ENCODE data around the gene UPK1B. TPM values are rescaled to one million over a fixed set of nuclear protein-coding genes. Genes with fewer than 3 reads are reported as not detected.

The UPK1B gene
- total and polyA plus RNA-seq, 9 of the 15 experiments (the other 6 are each of a cell fraction or from before 2014, with no cell fraction given): 0.22 to 1.2 (median 0.51) TPM

- no peak for TF ChIP-seq ETS2 (tag; IDR thresholded peaks at IDR 0.05; ENCODE audit: borderline replicate concordance, poor library complexity, severe bottlenecking)
- TF ChIP-seq GATAD2A (IDR thresholded peaks at IDR 0.05): no peak
Measured at GRCh38 chr3:119184111-119184510, 10.7 kb downstream of the UPK1B start (continued).

DNA sequence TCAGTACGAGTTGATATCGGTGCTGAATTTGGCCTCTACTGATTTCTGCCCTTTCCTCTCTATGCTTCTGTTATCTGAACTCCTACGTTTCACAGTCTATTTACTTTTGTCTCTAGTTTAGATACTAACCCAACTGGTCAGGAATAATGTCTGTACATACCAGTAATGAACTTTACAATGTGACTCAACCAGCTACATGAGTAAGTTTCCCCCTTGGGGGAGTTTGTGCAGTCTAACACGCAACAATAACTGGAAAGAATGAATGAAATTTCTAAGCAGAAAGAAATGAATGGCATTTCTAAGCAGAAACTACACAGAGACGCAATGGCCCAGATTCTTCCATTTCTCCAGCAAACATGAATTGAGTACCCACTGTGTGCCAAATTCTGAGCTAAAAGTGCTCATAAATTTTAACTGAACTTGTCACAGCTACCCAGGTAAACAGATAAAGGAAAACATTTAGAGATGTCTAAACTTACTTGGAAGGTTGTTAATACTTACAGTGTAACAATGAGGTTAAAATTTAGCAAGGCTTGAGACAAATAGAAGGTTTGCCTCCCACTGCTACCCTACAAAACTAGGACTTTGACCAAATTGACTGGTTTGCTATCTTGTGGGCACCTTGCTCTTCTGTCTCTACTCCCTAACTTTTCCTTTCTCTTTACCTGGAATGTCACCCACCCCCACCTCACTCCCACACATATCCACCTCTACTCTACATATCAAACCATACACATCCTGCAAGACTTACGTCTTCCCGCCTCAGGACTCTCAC is 11.6 kb downstream of the UPK1B start:
- H3K4me1 ChIP-seq (replicated peaks in 1 of 2; ENCODE audit: control insufficient read depth in 2 of 2, insufficient read depth in 2 of 2, low read length in 2 of 2): no peaks in the 10 kb centered on the region
- in situ Hi-C loops (cut with MboI) (no loop called here), intact Hi-C loops (cut with micrococcal nuclease) (no loop called here)
- H2AFZ ChIP-seq (ENCODE audit: low read depth, low read length): no peak overlapping the region
- WGBS (ENCODE audit: insufficient coverage, low coverage, missing lambda C conversion rate): 7% methylated on average over 7 of the region's 7 CpGs
- no peaks in the 10 kb centered on the region for H4K20me1 ChIP-seq (replicated peaks; ENCODE audit: control insufficient read depth, insufficient read depth, low read length)
- no peaks in the 10 kb centered on the region for H3K79me2 ChIP-seq (ENCODE audit: control insufficient read depth, insufficient read depth, low read length)
- H3K27ac ChIP-seq (ENCODE audit: extremely low read depth, low read depth, low read length): no peak overlapping the region
- no peak overlapping the region for H3K4me3 ChIP-seq
- FAIRE-seq (no peak), DNase-seq (ENCODE audit: extremely low read depth in 1 of 4, low spot score in 3 of 4) (no peak), ATAC-seq (no peak)
- ChIA-PET CTCF (ENCODE audit: low intra/inter-chr PET ratio) (no interaction called here), POLR2A (no interaction called here)
- TF ChIP-seq EP400 (IDR thresholded peaks at IDR 0.05): no peak
- no peak for TF ChIP-seq POLR3G (IDR thresholded peaks at IDR 0.05; ENCODE audit: extremely low read depth, insufficient read length, insufficient replicate concordance)
- 0 out of 4 replicates have a peak, but pooled peaks of 1 of the 2 experiments have one; percentile 27 for TF ChIP-seq FOXA3 (CRISPR knock-in tag; conservative IDR thresholded peaks at IDR 0.05 in 1 of 2, IDR thresholded peaks at IDR 0.05 in 1 of 2)
- TF ChIP-seq ARID1B (IDR thresholded peaks at IDR 0.05): 0 out of 2 replicates have a peak, but pooled peaks have one; percentile 8
- peak; percentile 61; the same call in 1 of the 2 replicates for TF ChIP-seq HMBOX1 (IDR thresholded peaks at IDR 0.05)
- no peak for TF ChIP-seq L3MBTL2 (IDR thresholded peaks at IDR 0.05)
- peak; percentile 29; the same call in 1 of the 2 replicates for TF ChIP-seq TCF3 (CRISPR knock-in tag; IDR thresholded peaks at IDR 0.05)
- TF ChIP-seq ZNF24 (IDR thresholded peaks at IDR 0.05): 0 out of 2 replicates have a peak, but pooled peaks have one; percentile 9
- H3K27me3 ChIP-seq (ENCODE audit: control insufficient read depth in 2 of 2, insufficient read depth in 2 of 2, low read length in 2 of 2): peaks cover 0 to 9% of the 10 kb centered on the region in 2 experiments; a peak in 3 of 5 replicates
- no peaks in the 10 kb centered on the region for H3K9me3 ChIP-seq (replicated peaks; ENCODE audit: control insufficient read depth, insufficient read depth, low read depth, low read length)
- no peaks in the 10 kb centered on the region for H3K9me1 ChIP-seq (ENCODE audit: control insufficient read depth, insufficient read depth, low read length)
- no peaks in the 10 kb centered on the region for H3K36me3 ChIP-seq (ENCODE audit: control insufficient read depth, insufficient read depth, low read length)
- no TSS peak for BruUV-seq (replicated peaks)
- no peak overlapping the region for H3K4me2 ChIP-seq (ENCODE audit: insufficient read depth, low read length)
- no peak overlapping the region for H3K9ac ChIP-seq (ENCODE audit: insufficient read depth in 1 of 2, low read depth in 2 of 2, low read length in 2 of 2)
